ENCODE data around the gene CARMIL3. TPM values are rescaled to one million over a fixed set of nuclear protein-coding genes. Genes with fewer than 3 reads are reported as not detected.

CARMIL3 gene
- total and polyA plus RNA-seq, 8 donors, result 1.0 to 2.3 (median 1.4) TPM

- Histone ChIP-seq H3K27me3 (peaks cover 0 to 37% of the 10 kb centered on the region in 2 donors), H3K9me3 (no peaks in the 10 kb centered on the region), H3K4me1 (peaks cover 0 to 28% of the 10 kb centered on the region in 2 donors), H3K27ac (no peak overlapping the region), H3K36me3 (no peaks in the 10 kb centered on the region), H3K4me3 (peak overlapping the region; percentile 60 to 73)
- no peak for TF ChIP-seq CTCF (IDR thresholded peaks at IDR 0.05)
- intact Hi-C loops (cut with DNase I), result no loop called here
- no peak for DNase-seq
- no peak for ATAC-seq
Measured at GRCh38 chr14:24052656-24053547, 1.1 kb downstream of the CARMIL3 start.

- Histone ChIP-seq H3K4me1 (peaks cover 0 to 27% of the 10 kb centered on the region in 2 donors), H3K9me3 (no peaks in the 10 kb centered on the region), H3K27ac (no peak overlapping the region), H3K27me3 (peaks cover 0 to 37% of the 10 kb centered on the region in 2 donors), H3K36me3 (no peaks in the 10 kb centered on the region), H3K4me3 (no peak overlapping the region)
- TF ChIP-seq CTCF (IDR thresholded peaks at IDR 0.05), result no peak
- intact Hi-C loops (cut with DNase I), result no loop called here
- peak in 2 of 4 donors; percentile 21 to 27 for DNase-seq
- no peak for ATAC-seq
Measured at GRCh38 chr14:24053548-24054323, 1.9 kb downstream of the CARMIL3 start.

- no peak for DNase-seq
- no peak for ATAC-seq
Measured at GRCh38 chr14:24054324-24054641, 2.5 kb downstream of the CARMIL3 start.

GRCh38 chr14:24054646-24055045 is 2.8 kb downstream of the CARMIL3 start:
- intact Hi-C loops (cut with DNase I), result no loop called here
- Histone ChIP-seq H3K27me3 (peaks cover 0 to 37% of the 10 kb centered on the region in 2 donors), H3K27ac (no peak overlapping the region), H3K36me3 (no peaks in the 10 kb centered on the region), H3K4me1 (peaks cover 0 to 19% of the 10 kb centered on the region in 2 donors), H3K9me3 (no peaks in the 10 kb centered on the region), H3K4me3 (no peak overlapping the region)
- no peak for TF ChIP-seq CTCF (IDR thresholded peaks at IDR 0.05)
- ATAC-seq (no peak), DNase-seq (no peak)

More at GRCh38 chr14:24054324-24054641, 2.5 kb downstream of the CARMIL3 start:
- Histone ChIP-seq H3K27me3 (peaks cover 0 to 37% of the 10 kb centered on the region in 2 donors), H3K36me3 (no peaks in the 10 kb centered on the region), H3K9me3 (no peaks in the 10 kb centered on the region), H3K27ac (no peak overlapping the region), H3K4me1 (peaks cover 0 to 21% of the 10 kb centered on the region in 2 donors), H3K4me3 (no peak overlapping the region)
- TF ChIP-seq CTCF (IDR thresholded peaks at IDR 0.05), result no peak
- intact Hi-C loops (cut with DNase I), result no loop called here

Measured in left lung (tissue), 10 donors.